IMR-90 (cell line): Measurements from ENCODE around the gene GPHB5. TPM values are rescaled to one million over a fixed set of nuclear protein-coding genes. Genes with fewer than 3 reads are reported as not detected.

ENCODE experiments used
- ATAC-seq: fragments of 200-7000 bp; cut with Tn5 transposase; 2 replicates; pipeline ENCODE4 v1.9.1; 2020; ENCODE audit warnings: low read depth, mild to moderate bottlenecking, moderate library complexity
- BruUV-seq: library from RNA; stranded (reverse); fragments of 400-500 nt; replicated peaks from 2 replicates; lab custom pipeline; 2021; lab: Mats Ljungman, UMichigan
- CTCF ChIA-PET: fragments of 300-600 bp; formaldehyde crosslinking; extraction: SDS; loops from one replicate; lab custom pipeline; 2021; ENCODE audit warnings: antibody characterized with exemption; lab: Yijun Ruan, JAX
- POLR2A ChIA-PET: fragments of 300-600 bp; sonication (Branson Sonifier 250); formaldehyde crosslinking; loops from one replicate; lab custom pipeline; 2022; ENCODE audit warnings: antibody characterized with exemption; ENCODE audit not compliant: unreplicated experiment; lab: Charles Lee
- DNase-seq: peaks from one replicate; pipeline ENCODE4 v3.0.0; 2013
- H2AFZ ChIP-seq: replicated peaks from 2 replicates; pipeline ENCODE3; 2013; ENCODE audit warnings: low read length, mild to moderate bottlenecking; ENCODE audit not compliant: poor library complexity
- H2AK5ac ChIP-seq: 2 replicates; pipeline ENCODE4 v1.6.1; 2013; ENCODE audit warnings: low read depth, low read length, inconsistent platforms
- H2AK9ac ChIP-seq: replicated peaks from 2 replicates; pipeline ENCODE3; 2013; ENCODE audit warnings: mild to moderate bottlenecking, low read depth, low read length, moderate library complexity; ENCODE audit not compliant: poor library complexity
- H2BK120ac ChIP-seq: 2 replicates; pipeline ENCODE4 v1.6.1; 2013; ENCODE audit warnings: low read depth, low read length, inconsistent platforms
- H2BK15ac ChIP-seq: 3 replicates; pipeline ENCODE4 v1.6.1; 2013; ENCODE audit warnings: low read depth, low read length, inconsistent platforms
- H2BK20ac ChIP-seq: 2 replicates; pipeline ENCODE4 v1.6.1; 2013; ENCODE audit warnings: low read depth, mild to moderate bottlenecking, inconsistent platforms, low read length, moderate library complexity
- H2BK5ac ChIP-seq: 2 replicates; pipeline ENCODE4 v1.6.1; 2013; ENCODE audit warnings: mild to moderate bottlenecking, low read depth, low read length, inconsistent platforms; ENCODE audit not compliant: poor library complexity, severe bottlenecking
- H3K14ac ChIP-seq: replicated peaks from 2 replicates; pipeline ENCODE4 v1.6.1; 2013; ENCODE audit warnings: low read depth, low read length, inconsistent platforms
- H3K18ac ChIP-seq: 2 replicates; pipeline ENCODE4 v1.6.1; 2013; ENCODE audit warnings: low read depth, low read length, control low read depth
- H3K23ac ChIP-seq: 2 replicates; pipeline ENCODE4 v1.6.1; 2013; ENCODE audit warnings: low read depth, low read length, inconsistent platforms
- H3K27ac ChIP-seq: 2 replicates; pipeline ENCODE4 v1.5.1; 2013; ENCODE audit warnings: mild to moderate bottlenecking, control low read depth, low read length; ENCODE audit not compliant: insufficient read depth
- H3K27me3 ChIP-seq: 2 replicates; pipeline ENCODE4 v1.6.1; 2013; ENCODE audit warnings: low read length; ENCODE audit not compliant: control insufficient read depth, insufficient read depth
- H3K36me3 ChIP-seq: 2 replicates; pipeline ENCODE4 v1.6.1; 2013; ENCODE audit warnings: low read length, mixed read lengths; ENCODE audit not compliant: control insufficient read depth, insufficient read depth
- H3K4ac ChIP-seq: 2 replicates; pipeline ENCODE4 v1.6.1; 2013; ENCODE audit warnings: low read depth, low read length, inconsistent platforms
- H3K4me1 ChIP-seq: 2 replicates; pipeline ENCODE4 v1.6.1; 2013; ENCODE audit warnings: low read length, mixed read lengths; ENCODE audit not compliant: control insufficient read depth, insufficient read depth
- H3K4me2 ChIP-seq: 2 replicates; pipeline ENCODE4 v1.6.1; 2013; ENCODE audit warnings: low read depth, mild to moderate bottlenecking, control low read depth, low read length, moderate library complexity
- H3K4me3 ChIP-seq: 2 replicates; pipeline ENCODE4 v1.5.1; 2013; ENCODE audit warnings: low read depth, mild to moderate bottlenecking, control low read depth, low read length, moderate library complexity; ENCODE audit not compliant: insufficient read depth
- H3K56ac ChIP-seq: 2 replicates; pipeline ENCODE4 v1.6.1; 2013; ENCODE audit warnings: low read length, inconsistent platforms; ENCODE audit not compliant: insufficient read depth; ENCODE audit errors: extremely low read depth
- H3K79me1 ChIP-seq, 2 experiments: 2 replicates each; pipeline ENCODE4 v1.6.1; 2013; ENCODE audit warnings: low read length in 2 of 2, inconsistent platforms in 1 of 2, low read depth in 1 of 2
- H3K9ac ChIP-seq: 2 replicates; pipeline ENCODE4 v1.6.1; 2013; ENCODE audit warnings: low read depth, low read length, control low read depth
- H3K9me1 ChIP-seq: 2 replicates; pipeline ENCODE4 v1.6.1; 2013; ENCODE audit warnings: low read length, inconsistent platforms; ENCODE audit not compliant: insufficient read depth
- H3K9me3 ChIP-seq: 2 replicates; pipeline ENCODE4 v1.6.1; 2013; ENCODE audit warnings: low read length; ENCODE audit not compliant: control insufficient read depth, insufficient read depth
- H4K20me1 ChIP-seq: 2 replicates; pipeline ENCODE4 v1.6.1; 2013; ENCODE audit warnings: low read length, inconsistent platforms; ENCODE audit not compliant: insufficient read depth
- H4K5ac ChIP-seq: 2 replicates; pipeline ENCODE4 v1.6.1; 2013; ENCODE audit warnings: mild to moderate bottlenecking, low read depth, low read length, control low read depth
- H4K8ac ChIP-seq, 2 experiments: 2 replicates each; pipeline ENCODE4 v1.6.1; 2013; ENCODE audit warnings: low read depth in 2 of 2, low read length in 2 of 2, control low read depth in 1 of 2, inconsistent platforms in 1 of 2
- H4K91ac ChIP-seq: 2 replicates; pipeline ENCODE4 v1.6.1; 2013; ENCODE audit warnings: low read depth, low read length, inconsistent platforms; ENCODE audit not compliant: insufficient read depth
- MXI1 ChIP-seq: IDR thresholded peaks from 2 replicates; pipeline ENCODE4 v1.6.1; 2012; ENCODE audit warnings: low read depth, mild to moderate bottlenecking, low read length, moderate library complexity, borderline replicate concordance
- NFE2L2 ChIP-seq: fragments of 150-350 bp; IDR thresholded peaks from 2 replicates; pipeline ENCODE4 v1.6.1; 2016; ENCODE audit warnings: low read depth, mild to moderate bottlenecking, low read length
- RFX5 ChIP-seq: IDR thresholded peaks from 2 replicates; pipeline ENCODE4 v1.8.0; 2012; ENCODE audit warnings: low read depth, mild to moderate bottlenecking, low read length, moderate library complexity
- WGBS, 2 experiments: methylation state at CpG; one replicate each; pipeline versions ENCODE4 v1.1.5 to v1.1.7; 2013; ENCODE audit warnings: missing lambda C conversion rate in 2 of 2; ENCODE audit not compliant: insufficient read length in 1 of 2; ENCODE audit errors: extremely low coverage in 2 of 2; 5-methylcytosine and 5-hydroxymethylcytosine counted together
- dilution Hi-C: fragments of 300-500 bp; cut with HindIII; formaldehyde crosslinking; loops from one replicate; pipeline ENCODE4 v1.14.3; 2018; ENCODE audit warnings: low sequenced_read_pairs; ENCODE audit not compliant: unreplicated experiment
- in situ Hi-C: fragments of 300-500 bp; cut with MboI; formaldehyde crosslinking; loops from 3 replicates; pipeline ENCODE4 v1.14.3; 2019; ENCODE audit warnings: low sequenced_read_pairs, inconsistent platforms, mixed read lengths
- intact Hi-C: fragments of 100-400 bp; cut with micrococcal nuclease; formaldehyde crosslinking; loops from 2 replicates; pipeline ENCODE4 v1.10.0; 2022
- polyA plus RNA-seq, 3 experiments: library from polyadenylated mRNA; depleted of rRNA; stranded (reverse); fragments of >200 nt; gene quantifications; 2 replicates each; pipeline ENCODE4 v1.2.3, GENCODE V29; 2012; ENCODE audit warnings: low replicate concordance in 1 of 3
- total RNA-seq: library from RNA; depleted of rRNA; stranded (reverse); fragments of >200 nt; gene quantifications from 2 replicates; pipeline ENCODE4 v1.2.3, GENCODE V29; 2012

Gene GPHB5
- total and polyA plus RNA-seq, 2 of the 4 experiments (the other 2 are of a cell fraction): not detected

GRCh38 chr14:63342371-63342770 is 23.6 kb upstream of the GPHB5 start:
- H4K8ac ChIP-seq: no peak overlapping the region
- no peak overlapping the region for H3K18ac ChIP-seq
- H3K23ac ChIP-seq: no peak overlapping the region
- TF ChIP-seq NFE2L2 (no peak), RFX5 (no peak), MXI1 (no peak)
- H3K4me2 ChIP-seq: no peak overlapping the region
- H3K9ac ChIP-seq: no peak overlapping the region
- no peak overlapping the region for H2BK5ac ChIP-seq
- no peak overlapping the region for H2AK5ac ChIP-seq
- H2BK15ac ChIP-seq: no peak overlapping the region
- BruUV-seq: no TSS peak
- H3K14ac ChIP-seq: no peak overlapping the region
- H2BK120ac ChIP-seq: no peak overlapping the region
- no peak overlapping the region for H2AK9ac ChIP-seq
- no peaks in the 10 kb centered on the region for H3K4me1 ChIP-seq
- no peak overlapping the region for H3K4me3 ChIP-seq
- ChIA-PET POLR2A (no interaction called here), CTCF (no interaction called here)
- no peak overlapping the region for H4K5ac ChIP-seq
- DNase-seq: peak; percentile 2
- no peak overlapping the region for H3K4ac ChIP-seq
- dilution Hi-C loops: no loop called here
- in situ Hi-C loops: no loop called here
- H3K36me3 ChIP-seq: no peaks in the 10 kb centered on the region
- no peak overlapping the region for H3K56ac ChIP-seq
- H3K27me3 ChIP-seq: peaks cover 6% of the 10 kb centered on the region
- no peak overlapping the region for H2BK20ac ChIP-seq
- no peaks in the 10 kb centered on the region for H4K20me1 ChIP-seq
- no peaks in the 10 kb centered on the region for H3K79me1 ChIP-seq
- no peaks in the 10 kb centered on the region for H3K9me1 ChIP-seq
- ATAC-seq: no peak
- H3K9me3 ChIP-seq: no peaks in the 10 kb centered on the region
- no peak overlapping the region for H3K27ac ChIP-seq
- no peak overlapping the region for H2AFZ ChIP-seq
- no peak overlapping the region for H4K91ac ChIP-seq
- intact Hi-C loops: no loop called here
- 60% methylated on average over 1 of the region's 7 CpGs; no CpG with 5 or more reads in 1 of the 2 experiments for WGBS, 2 experiments
